Activated naive CD4-positive, alpha-beta T cell treated with anti-CD3 and anti-CD28 coated beads, Interleukin-2, amount 10 ng/mL, durations not matched to agents 5 hours and 36 hours (primary cell): ENCODE data around the gene VAV2. TPM values are rescaled to one million over a fixed set of nuclear protein-coding genes. Genes with fewer than 3 reads are reported as not detected.

Experiments
- total RNA-seq, 2 experiments: library from RNA; stranded (reverse); gene quantifications; one replicate each; pipeline ENCODE4 v1.2.3, GENCODE V29; 2021

Gene VAV2, protein sequence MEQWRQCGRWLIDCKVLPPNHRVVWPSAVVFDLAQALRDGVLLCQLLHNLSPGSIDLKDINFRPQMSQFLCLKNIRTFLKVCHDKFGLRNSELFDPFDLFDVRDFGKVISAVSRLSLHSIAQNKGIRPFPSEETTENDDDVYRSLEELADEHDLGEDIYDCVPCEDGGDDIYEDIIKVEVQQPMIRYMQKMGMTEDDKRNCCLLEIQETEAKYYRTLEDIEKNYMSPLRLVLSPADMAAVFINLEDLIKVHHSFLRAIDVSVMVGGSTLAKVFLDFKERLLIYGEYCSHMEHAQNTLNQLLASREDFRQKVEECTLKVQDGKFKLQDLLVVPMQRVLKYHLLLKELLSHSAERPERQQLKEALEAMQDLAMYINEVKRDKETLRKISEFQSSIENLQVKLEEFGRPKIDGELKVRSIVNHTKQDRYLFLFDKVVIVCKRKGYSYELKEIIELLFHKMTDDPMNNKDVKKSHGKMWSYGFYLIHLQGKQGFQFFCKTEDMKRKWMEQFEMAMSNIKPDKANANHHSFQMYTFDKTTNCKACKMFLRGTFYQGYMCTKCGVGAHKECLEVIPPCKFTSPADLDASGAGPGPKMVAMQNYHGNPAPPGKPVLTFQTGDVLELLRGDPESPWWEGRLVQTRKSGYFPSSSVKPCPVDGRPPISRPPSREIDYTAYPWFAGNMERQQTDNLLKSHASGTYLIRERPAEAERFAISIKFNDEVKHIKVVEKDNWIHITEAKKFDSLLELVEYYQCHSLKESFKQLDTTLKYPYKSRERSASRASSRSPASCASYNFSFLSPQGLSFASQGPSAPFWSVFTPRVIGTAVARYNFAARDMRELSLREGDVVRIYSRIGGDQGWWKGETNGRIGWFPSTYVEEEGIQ
- total RNA-seq = 1 to 10 TPM; 7.1 to 8.8 TPM

GRCh38 chr9:133991964-133992779, at the start of gene VAV2:
Gene VAV2 (minus strand): TSS chr9:133992324. CDS start chr9:133992278, 46 bp downstream.

DNA sequence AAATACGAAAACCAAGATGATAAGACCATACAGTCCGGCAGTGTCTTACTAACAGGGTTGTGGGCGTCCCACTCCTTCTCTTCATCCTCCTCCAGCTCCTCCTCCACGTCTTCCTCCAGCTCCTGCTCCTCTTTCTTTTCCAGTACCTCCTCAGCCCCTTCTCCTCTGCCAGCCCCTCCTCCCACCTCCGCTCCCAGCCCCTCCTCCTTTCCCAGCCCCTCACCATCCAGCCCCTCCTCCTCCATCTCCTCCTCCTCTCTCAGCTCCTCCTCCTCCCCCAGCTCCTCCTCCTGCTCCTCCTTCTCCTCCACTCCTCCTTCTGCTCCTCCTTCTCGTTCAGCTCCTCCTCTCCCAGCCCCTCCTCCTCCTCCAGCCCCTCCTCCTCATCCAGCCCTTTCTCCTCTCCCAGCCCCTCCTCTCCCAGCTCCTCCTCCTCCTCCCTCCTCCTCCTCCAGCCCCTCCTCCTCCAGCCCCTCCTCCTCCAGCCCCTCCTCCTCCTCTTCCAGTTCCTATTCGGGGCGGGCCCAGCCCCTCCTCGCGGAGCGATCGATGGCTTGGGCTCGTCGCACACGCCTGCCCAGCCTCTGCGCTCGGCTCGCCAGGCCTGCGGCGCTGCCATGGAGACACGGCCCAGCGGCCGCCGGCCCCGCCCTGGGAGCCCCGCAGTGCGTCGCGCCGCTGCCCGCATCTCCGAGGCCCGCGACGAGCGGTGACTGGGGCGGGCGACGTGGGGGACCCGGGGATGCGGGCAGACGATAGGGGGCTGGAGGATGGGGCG, 32.9 kb upstream of the VAV2 start, which contains the start of gene BRD3OS:
Gene BRD3OS (plus strand): TSS at position 654 of the 778 bp plus-strand sequence. CDS start 1,267 bp downstream, outside the sequence.

GRCh38 chr9:133737774-133738639, 254.1 kb downstream of the VAV2 start, which contains the start of gene SARDH:
Gene SARDH (minus strand): TSS chr9:133738352. CDS start chr9:133734173, 4,179 bp downstream.

Other genes with a start within 250 kb of the VAV2 start
- gene BRD3OS, start 33.2 kb upstream of the VAV2 start, total RNA-seq = 10 to 100 TPM; 12.6 to 14.0 TPM
- gene BRD3, start 75.7 kb upstream of the VAV2 start, total RNA-seq = 10 to 100 TPM; 39.9 to 45.2 TPM
- gene WDR5, start 143.8 kb upstream of the VAV2 start, total RNA-seq = 10 to 100 TPM; 33.5 to 35.3 TPM
- 10 to 100 TPM; 22.7 to 23.4 TPM for gene RNU6ATAC, start 172.2 kb upstream of the VAV2 start, total RNA-seq